ENCODE measurements around the gene PCGF6.

DNA sequence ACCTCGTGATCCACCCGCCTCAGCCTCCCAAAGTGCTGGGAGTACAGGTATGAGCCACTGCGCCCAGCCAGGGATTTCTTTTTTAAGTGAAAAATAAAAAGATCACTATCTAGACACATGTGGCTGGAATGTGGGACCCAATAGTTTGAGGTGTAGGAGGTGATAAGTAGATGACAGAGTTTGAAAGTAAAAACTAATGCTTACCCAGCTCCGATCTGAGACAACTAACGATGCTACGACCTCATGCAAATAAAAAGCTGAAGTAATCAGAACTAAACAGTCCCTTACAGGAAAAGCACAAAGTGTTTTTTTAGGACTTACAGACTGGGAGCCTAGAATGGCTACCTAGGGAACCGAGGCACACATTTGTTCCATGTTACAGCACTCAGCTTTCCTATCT is 23.0 kb downstream of the PCGF6 start:
- TF ChIP-seq, protein P1, sequence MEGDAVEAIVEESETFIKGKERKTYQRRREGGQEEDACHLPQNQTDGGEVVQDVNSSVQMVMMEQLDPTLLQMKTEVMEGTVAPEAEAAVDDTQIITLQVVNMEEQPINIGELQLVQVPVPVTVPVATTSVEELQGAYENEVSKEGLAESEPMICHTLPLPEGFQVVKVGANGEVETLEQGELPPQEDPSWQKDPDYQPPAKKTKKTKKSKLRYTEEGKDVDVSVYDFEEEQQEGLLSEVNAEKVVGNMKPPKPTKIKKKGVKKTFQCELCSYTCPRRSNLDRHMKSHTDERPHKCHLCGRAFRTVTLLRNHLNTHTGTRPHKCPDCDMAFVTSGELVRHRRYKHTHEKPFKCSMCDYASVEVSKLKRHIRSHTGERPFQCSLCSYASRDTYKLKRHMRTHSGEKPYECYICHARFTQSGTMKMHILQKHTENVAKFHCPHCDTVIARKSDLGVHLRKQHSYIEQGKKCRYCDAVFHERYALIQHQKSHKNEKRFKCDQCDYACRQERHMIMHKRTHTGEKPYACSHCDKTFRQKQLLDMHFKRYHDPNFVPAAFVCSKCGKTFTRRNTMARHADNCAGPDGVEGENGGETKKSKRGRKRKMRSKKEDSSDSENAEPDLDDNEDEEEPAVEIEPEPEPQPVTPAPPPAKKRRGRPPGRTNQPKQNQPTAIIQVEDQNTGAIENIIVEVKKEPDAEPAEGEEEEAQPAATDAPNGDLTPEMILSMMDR (IDR thresholded peaks at IDR 0.05 in 8 of 11, conservative IDR thresholded peaks at IDR 0.05 in 3 of 11), result no peak
- no peak for TF ChIP-seq POLR2A (IDR thresholded peaks at IDR 0.05)
